HepG2 (cell line): ENCODE data around the gene TP73. TPM values are rescaled to one million over a fixed set of nuclear protein-coding genes. Genes with fewer than 3 reads are reported as not detected.

Experiments
- ATAC-seq: fragments of 200-7000 bp; cut with Tn5 transposase; 3 replicates; pipeline ENCODE4 v1.9.1; 2020; ENCODE audit warnings: mild to moderate bottlenecking, moderate library complexity
- BruUV-seq: library from RNA; stranded (reverse); fragments of 400-500 nt; replicated peaks from 2 replicates; lab custom pipeline; 2021; lab: Mats Ljungman, UMichigan
- CTCF ChIA-PET: fragments of 300-600 bp; formaldehyde crosslinking; extraction: SDS; loops from one replicate; lab custom pipeline; 2021; ENCODE audit warnings: low total read pairs, inconsistent platforms, low intra/inter-chr PET ratio; lab: Yijun Ruan, JAX
- POLR2A ChIA-PET: fragments of 350-600 bp; sonication (Branson Sonifier 250); formaldehyde crosslinking; loops from one replicate; lab custom pipeline; 2020; ENCODE audit warnings: antibody characterized with exemption, inconsistent platforms; lab: Yijun Ruan, JAX
- DNase-seq: peaks from one replicate; pipeline ENCODE4 v3.0.0-alpha.2; 2015; ENCODE audit warnings: low spot score
- FAIRE-seq: peaks from 3 replicates; lab custom pipeline; 2011; peaks lifted over from hg19 to GRCh38; lab: Jason Lieb, UNC
- H2AFZ ChIP-seq: one replicate; pipeline ENCODE4 v1.6.1; 2011; ENCODE audit warnings: low read length, inconsistent platforms
- H3K27ac ChIP-seq: fragments of 300-600 bp; 3 replicates; pipeline ENCODE4 v1.8.0; 2011; ENCODE audit warnings: mixed run types, mild to moderate bottlenecking, mixed read lengths, low read length, inconsistent platforms; ENCODE audit not compliant: insufficient read depth; ENCODE audit errors: extremely low read length
- H3K27me3 ChIP-seq, 2 experiments: fragments of 200-600 bp in 1 of 2; 2 replicates in 1 of 2; 3 replicates in 1 of 2; pipeline versions ENCODE4 v1.6.0 to v1.8.0; 2011; ENCODE audit warnings: low read length in 2 of 2, mild to moderate bottlenecking in 2 of 2, moderate library complexity in 2 of 2, inconsistent platforms in 1 of 2; ENCODE audit not compliant: insufficient read depth in 2 of 2, control insufficient read depth in 1 of 2
- H3K36me3 ChIP-seq, 2 experiments: fragments of 200-600 bp in 1 of 2; replicated peaks in 1 of 2; 2 replicates in 1 of 2; 3 replicates in 1 of 2; pipeline versions ENCODE4 v1.5.1 to v1.8.0; 2011; ENCODE audit warnings: low read length in 2 of 2, inconsistent platforms in 1 of 2; ENCODE audit not compliant: insufficient read depth in 2 of 2, control insufficient read depth in 1 of 2
- H3K4me1 ChIP-seq: 2 replicates; pipeline ENCODE4 v1.5.1; 2012; ENCODE audit warnings: low read length, inconsistent platforms; ENCODE audit not compliant: insufficient read depth
- H3K4me2 ChIP-seq: 2 replicates; pipeline ENCODE4 v1.6.0; 2011; ENCODE audit warnings: low read depth, low read length, inconsistent platforms
- H3K4me3 ChIP-seq, 3 experiments: fragments of 200-600 bp in 1 of 3; sonication (generic), shearing (Covaris generic) in 1 of 3; replicated peaks in 1 of 3; 2 replicates each; pipeline ENCODE4 v1.5.1; 2011 to 2016; ENCODE audit warnings: low read length in 3 of 3, inconsistent platforms in 2 of 3, low read depth in 2 of 3, mild to moderate bottlenecking in 2 of 3, control low read depth in 1 of 3, mixed read lengths in 1 of 3; ENCODE audit not compliant: insufficient read depth in 1 of 3
- H3K79me2 ChIP-seq: one replicate; pipeline ENCODE4 v1.6.1; 2011; ENCODE audit warnings: low read length, inconsistent platforms; ENCODE audit not compliant: insufficient read depth
- H3K9ac ChIP-seq: 2 replicates; pipeline ENCODE4 v1.6.0; 2011; ENCODE audit warnings: mild to moderate bottlenecking, low read depth, low read length, inconsistent platforms; ENCODE audit not compliant: insufficient read depth
- H3K9me3 ChIP-seq: 2 replicates; pipeline ENCODE4 v1.5.1; 2012; ENCODE audit warnings: mild to moderate bottlenecking, low read length
- H4K20me1 ChIP-seq: 2 replicates; pipeline ENCODE4 v1.6.0; 2011; ENCODE audit warnings: inconsistent platforms, mild to moderate bottlenecking, low read length, moderate library complexity; ENCODE audit not compliant: insufficient read depth
- CCAR2 ChIP-seq: fragments of 200-400 bp; formaldehyde crosslinking; optimal IDR thresholded peaks from 2 replicates; pipeline ENCODE3; 2018; ENCODE audit warnings: low read depth, mild to moderate bottlenecking, low read length, moderate library complexity
- CTCF ChIP-seq: sonication (generic); formaldehyde crosslinking; IDR thresholded peaks from 2 replicates; pipeline ENCODE4 v1.5.0; 2020; ENCODE audit warnings: mild to moderate bottlenecking, missing genetic modification reagents, moderate library complexity
- FOXK1 ChIP-seq: sonication (generic); formaldehyde crosslinking; IDR thresholded peaks from 2 replicates; pipeline ENCODE4 v1.4.0; 2020; ENCODE audit warnings: low read depth, missing genetic modification reagents, borderline replicate concordance
- HNF1B ChIP-seq: sonication (generic); formaldehyde crosslinking; IDR thresholded peaks from 2 replicates; pipeline ENCODE4 v1.5.1; 2020; ENCODE audit warnings: mild to moderate bottlenecking, moderate library complexity, missing genetic modification reagents
- ISX ChIP-seq: sonication (generic); formaldehyde crosslinking; conservative IDR thresholded peaks from 2 replicates; pipeline ENCODE4 v1.5.0; 2020; ENCODE audit warnings: missing genetic modification reagents
- MXD4 ChIP-seq: IDR thresholded peaks from 2 replicates; pipeline ENCODE4 v1.6.1; 2016; ENCODE audit warnings: mild to moderate bottlenecking, missing biosample characterization, missing genetic modification reagents
- NFATC3 ChIP-seq: sonication (generic); formaldehyde crosslinking; IDR thresholded peaks from 2 replicates; pipeline ENCODE4 v1.5.1; 2020; ENCODE audit warnings: mild to moderate bottlenecking, missing genetic modification reagents
- TBP ChIP-seq: sonication (generic); formaldehyde crosslinking; IDR thresholded peaks from 2 replicates; pipeline ENCODE4 v1.5.0; 2020; ENCODE audit warnings: missing genetic modification reagents
- TCF7L2 ChIP-seq: IDR thresholded peaks from 2 replicates; pipeline ENCODE4 v1.6.1; 2011; ENCODE audit warnings: mild to moderate bottlenecking, low read depth, low read length, moderate library complexity
- THYN1 ChIP-seq: sonication (generic); formaldehyde crosslinking; IDR thresholded peaks from 2 replicates; pipeline ENCODE4 v1.8.1; 2023; ENCODE audit warnings: low read depth, mild to moderate bottlenecking, moderate library complexity, missing genetic modification reagents, borderline replicate concordance
- ZBTB38 ChIP-seq: sonication (generic); formaldehyde crosslinking; IDR thresholded peaks from 2 replicates; pipeline ENCODE4 v1.5.1; 2020; ENCODE audit warnings: mild to moderate bottlenecking, missing genetic modification reagents
- ZMAT3 ChIP-seq: sonication (generic); formaldehyde crosslinking; conservative IDR thresholded peaks from 2 replicates; pipeline ENCODE4 v1.7.0; 2021; ENCODE audit warnings: missing genetic modification reagents
- ZMAT5 ChIP-seq: sonication (generic); formaldehyde crosslinking; IDR thresholded peaks from 2 replicates; pipeline ENCODE4 v1.5.0; 2020; ENCODE audit warnings: mild to moderate bottlenecking, low read depth, missing genetic modification reagents, borderline replicate concordance
- ZNF333 ChIP-seq: sonication (generic); formaldehyde crosslinking; IDR thresholded peaks from 2 replicates; pipeline ENCODE4 v1.4.0; 2020; ENCODE audit warnings: mild to moderate bottlenecking, missing genetic modification reagents, borderline replicate concordance
- WGBS: methylation state at CpG from one replicate; pipeline ENCODE4 v1.1.6; 2017; ENCODE audit warnings: low lambda C conversion rate; 5-methylcytosine and 5-hydroxymethylcytosine counted together
- in situ Hi-C: cut with HindIII; loops from 2 replicates; pipeline ENCODE4 v1.10.0; 2017; ENCODE audit warnings: low pct_unique_long_range_greater_than_20kb; ENCODE audit not compliant: extremely low pct_ligation_motif_present
- intact Hi-C: fragments of 100-400 bp; cut with micrococcal nuclease; formaldehyde crosslinking; loops from one replicate; pipeline ENCODE4 v1.10.0; 2022; ENCODE audit not compliant: unreplicated experiment
- polyA plus RNA-seq, 8 experiments: library from polyadenylated mRNA; depleted of rRNA in 3 of 8; stranded (reverse) in 7 of 8; unstranded in 1 of 8; fragments of >200 nt; fragmentation: Illumina TruSeq in 4 of 8; extraction: Trizol in 4 of 8; gene quantifications; 2 replicates each; pipeline versions ENCODE4 v1.2.1 to v1.2.3, GENCODE V29; 2011 to 2016; ENCODE audit warnings: low read depth in 4 of 8, missing spikeins in 1 of 8, mixed read lengths in 1 of 8; ENCODE audit not compliant: insufficient read depth in 1 of 8
- total RNA-seq, 5 experiments: library from RNA; depleted of rRNA; stranded (reverse); fragments of >200 nt; fragmentation: Illumina TruSeq; extraction: Trizol; gene quantifications; 2 replicates each; pipeline ENCODE4 v1.2.3, GENCODE V29; 2016; ENCODE audit warnings: low read depth in 1 of 5
- TF ChIP-seq, protein P1 (sequence below): sonication (generic); formaldehyde crosslinking; IDR thresholded peaks from 2 replicates; pipeline ENCODE4 v1.4.0; 2020; ENCODE audit warnings: mild to moderate bottlenecking, missing genetic modification reagents

Gene TP73
- total and polyA plus RNA-seq, 2 of the 13 experiments (the other 11 are each of a cell fraction or from before 2014, with no cell fraction given): 0.49 to 1.1 TPM

GRCh38 chr1:3700631-3701030, 48.3 kb downstream of the TP73 start:
- Histone ChIP-seq H3K36me3 (no peaks in the 10 kb centered on the region), H3K9ac (no peak overlapping the region), H3K79me2 (no peaks in the 10 kb centered on the region), H3K4me3 (no peak overlapping the region), H2AFZ (no peak overlapping the region), H3K4me1 (no peaks in the 10 kb centered on the region), H3K27ac (no peak overlapping the region)
- DNase-seq (no peak), FAIRE-seq (no peak), ATAC-seq (no peak)
- in situ Hi-C loops (no loop called here), intact Hi-C loops (no loop called here)
- CTCF ChIA-PET: no interaction called here
- TF ChIP-seq ZBTB38: no peak
- no peak for TF ChIP-seq ZNF333 (CRISPR knock-in tag)
- TF ChIP-seq TCF7L2: no peak
- no peak for TF ChIP-seq ZMAT3 (CRISPR knock-in tag)
- no peak for TF ChIP-seq FOXK1 (CRISPR knock-in tag)
- TF ChIP-seq THYN1 (CRISPR knock-in tag): no peak
- TF ChIP-seq, all 625 proteins: peak for 0
- POLR2A ChIA-PET: no interaction called here
- BruUV-seq: no TSS peak
- Histone ChIP-seq H4K20me1 (no peaks in the 10 kb centered on the region), H3K27me3 (no peaks in the 10 kb centered on the region; a peak in 1 of 5 replicates), H3K4me2 (no peak overlapping the region), H3K9me3 (no peaks in the 10 kb centered on the region)
- 89% methylated on average over 10 of the region's 10 CpGs for WGBS

DNA sequence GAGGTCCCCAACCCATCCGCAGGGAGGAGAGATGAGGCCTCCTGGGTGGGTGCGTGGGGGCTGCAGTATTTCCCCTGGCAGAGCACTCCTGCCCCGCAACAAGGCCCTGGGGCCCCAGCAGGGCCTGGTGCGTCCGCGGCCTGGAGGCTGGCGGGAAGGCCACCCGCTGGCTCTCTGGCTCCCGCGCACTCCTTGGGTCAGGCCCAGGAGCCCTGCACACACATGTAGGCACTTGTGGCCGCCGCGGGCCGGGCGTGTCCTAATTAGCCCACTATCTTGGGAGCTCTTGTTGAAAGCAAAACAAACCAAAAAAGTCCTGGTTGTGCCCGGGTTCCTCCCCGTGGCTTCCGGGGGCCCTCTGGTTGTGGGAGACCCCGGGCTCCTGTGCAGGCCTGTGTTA, 50.2 kb downstream of the TP73 start:
- WGBS: no CpG with 5 or more reads among the region's 19 CpGs
- H2AFZ ChIP-seq: no peak overlapping the region
- no peaks in the 10 kb centered on the region for H4K20me1 ChIP-seq
- H3K9ac ChIP-seq: no peak overlapping the region
- no peak for FAIRE-seq
- H3K27me3 ChIP-seq: no peaks in the 10 kb centered on the region; a peak in 1 of 5 replicates
- no peak for ATAC-seq
- ChIA-PET CTCF (no interaction called here), POLR2A (no interaction called here)
- H3K4me3 ChIP-seq: no peak overlapping the region
- H3K4me1 ChIP-seq: no peaks in the 10 kb centered on the region
- H3K4me2 ChIP-seq: no peak overlapping the region
- BruUV-seq: no TSS peak
- no peaks in the 10 kb centered on the region for H3K36me3 ChIP-seq
- no peaks in the 10 kb centered on the region for H3K79me2 ChIP-seq
- in situ Hi-C loops (no loop called here), intact Hi-C loops (no loop called here)
- H3K27ac ChIP-seq: no peak overlapping the region
- DNase-seq: no peak
- no peaks in the 10 kb centered on the region for H3K9me3 ChIP-seq
- no peak for TF ChIP-seq CCAR2
- no peak for TF ChIP-seq NFATC3 (CRISPR knock-in tag)
- TF ChIP-seq CTCF (CRISPR knock-in tag): no peak
- TF ChIP-seq TBP (CRISPR knock-in tag): no peak
- TF ChIP-seq, protein P1, sequence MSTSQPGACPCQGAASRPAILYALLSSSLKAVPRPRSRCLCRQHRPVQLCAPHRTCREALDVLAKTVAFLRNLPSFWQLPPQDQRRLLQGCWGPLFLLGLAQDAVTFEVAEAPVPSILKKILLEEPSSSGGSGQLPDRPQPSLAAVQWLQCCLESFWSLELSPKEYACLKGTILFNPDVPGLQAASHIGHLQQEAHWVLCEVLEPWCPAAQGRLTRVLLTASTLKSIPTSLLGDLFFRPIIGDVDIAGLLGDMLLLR: no peak
- no peak for TF ChIP-seq ISX (CRISPR knock-in tag)
- no peak for TF ChIP-seq ZMAT5 (CRISPR knock-in tag)
- TF ChIP-seq HNF1B (CRISPR knock-in tag): no peak
- no peak for TF ChIP-seq MXD4 (CRISPR knock-in tag)
